WTC11 (cell line): Measurements from ENCODE around the gene EHBP1. TPM values are rescaled to one million over a fixed set of nuclear protein-coding genes. Genes with fewer than 3 reads are reported as not detected.

Experiments
- ATAC-seq: fragments of 200-7000 bp; cut with Tn5 transposase; 2 replicates; pipeline ENCODE4 v1.10.0; 2021; ENCODE audit warnings: mild to moderate bottlenecking, moderate library complexity
- CTCF ChIA-PET: fragments of 300-600 bp; sonication (Branson Sonifier 250); formaldehyde crosslinking; loops from one replicate; lab custom pipeline; 2021; ENCODE audit warnings: antibody characterized with exemption; lab: Charles Lee
- POLR2A ChIA-PET: fragments of 350-600 bp; sonication (Branson Sonifier 250); formaldehyde crosslinking; loops from one replicate; lab custom pipeline; 2021; ENCODE audit warnings: antibody characterized with exemption; lab: Charles Lee
- DNase-seq: peaks from one replicate; pipeline ENCODE4 v3.0.0; 2021; ENCODE audit warnings: low spot score
- H3K27ac Mint-ChIP-seq: 2 replicates; pipeline ENCODE4 v1.8.0; 2021; ENCODE audit warnings: mixed read lengths
- H3K27me3 Mint-ChIP-seq: 2 replicates; pipeline ENCODE4 v1.8.0; 2021; ENCODE audit warnings: low read depth, mild to moderate bottlenecking, moderate library complexity, mixed read lengths
- H3K36me3 Mint-ChIP-seq: 2 replicates; pipeline ENCODE4 v1.8.0; 2021; ENCODE audit warnings: mixed read lengths
- H3K4me1 Mint-ChIP-seq: 2 replicates; pipeline ENCODE4 v1.8.0; 2022; ENCODE audit warnings: mixed read lengths
- H3K4me3 Mint-ChIP-seq: 2 replicates; pipeline ENCODE4 v1.8.0; 2021; ENCODE audit warnings: mild to moderate bottlenecking, moderate library complexity, mixed read lengths
- H3K9me3 Mint-ChIP-seq: 2 replicates; pipeline ENCODE4 v1.8.0; 2021; ENCODE audit warnings: mixed read lengths
- AFF4 ChIP-seq: sonication (generic); formaldehyde crosslinking; IDR thresholded peaks from 2 replicates; pipeline ENCODE4 v1.8.1; 2023; ENCODE audit warnings: mild to moderate bottlenecking, missing genetic modification reagents, borderline replicate concordance
- ARID4B ChIP-seq: sonication (generic); formaldehyde crosslinking; IDR thresholded peaks from 2 replicates; pipeline ENCODE4 v1.8.0; 2023; ENCODE audit warnings: missing genetic modification reagents, mild to moderate bottlenecking, borderline replicate concordance
- ATF1 ChIP-seq: sonication (generic); formaldehyde crosslinking; IDR thresholded peaks from 2 replicates; pipeline ENCODE4 v1.8.1; 2023; ENCODE audit warnings: mild to moderate bottlenecking, moderate library complexity, missing genetic modification reagents
- CREM ChIP-seq: sonication (generic); formaldehyde crosslinking; IDR thresholded peaks from 2 replicates; pipeline ENCODE4 v1.8.1; 2022; ENCODE audit warnings: mild to moderate bottlenecking, missing genetic modification reagents, moderate library complexity
- FOXK1 ChIP-seq: sonication (generic); formaldehyde crosslinking; IDR thresholded peaks from 2 replicates; pipeline ENCODE4 v1.8.0; 2022; ENCODE audit warnings: mild to moderate bottlenecking, moderate library complexity, missing genetic modification reagents
- GTF2I ChIP-seq: fragments of 250-450 bp; sonication (Bioruptor Pico); conservative IDR thresholded peaks from 2 replicates; pipeline ENCODE4 v1.4.0; 2021; ENCODE audit warnings: mild to moderate bottlenecking
- JAZF1 ChIP-seq: fragments of 250-450 bp; sonication (Bioruptor Pico); IDR thresholded peaks from 2 replicates; pipeline ENCODE4 v1.9.0; 2021; ENCODE audit warnings: moderate library complexity, mild to moderate bottlenecking, inconsistent platforms
- JUN ChIP-seq: sonication (generic); formaldehyde crosslinking; IDR thresholded peaks from 2 replicates; pipeline ENCODE4 v1.8.0; 2023; ENCODE audit warnings: mild to moderate bottlenecking, missing genetic modification reagents
- OVOL2 ChIP-seq: fragments of 250-450 bp; sonication (Bioruptor Pico); IDR thresholded peaks from 2 replicates; pipeline ENCODE4 v1.9.0; 2021; ENCODE audit warnings: mild to moderate bottlenecking, borderline replicate concordance
- PRRX2 ChIP-seq: fragments of 250-450 bp; sonication (Bioruptor Pico); IDR thresholded peaks from 2 replicates; pipeline ENCODE4 v1.8.0; 2021; ENCODE audit warnings: mild to moderate bottlenecking
- SMAD4 ChIP-seq: sonication (generic); formaldehyde crosslinking; IDR thresholded peaks from 2 replicates; pipeline ENCODE4 v1.8.0; 2022; ENCODE audit warnings: mild to moderate bottlenecking, missing genetic modification reagents
- STAT6 ChIP-seq: sonication (generic); formaldehyde crosslinking; conservative IDR thresholded peaks from 2 replicates; pipeline ENCODE4 v1.8.1; 2023; ENCODE audit warnings: mild to moderate bottlenecking, low read depth, missing genetic modification reagents, moderate library complexity
- USF2 ChIP-seq: sonication (generic); formaldehyde crosslinking; IDR thresholded peaks from 2 replicates; pipeline ENCODE4 v1.8.1; 2023; ENCODE audit warnings: mild to moderate bottlenecking, missing genetic modification reagents, moderate library complexity
- ZNF138 ChIP-seq: sonication (generic); formaldehyde crosslinking; conservative IDR thresholded peaks from 2 replicates; pipeline ENCODE4 v1.8.1; 2022; ENCODE audit warnings: mild to moderate bottlenecking, moderate library complexity, missing genetic modification reagents
- ZNF263 ChIP-seq: sonication (generic); formaldehyde crosslinking; IDR thresholded peaks from 2 replicates; pipeline ENCODE4 v1.8.1; 2022; ENCODE audit warnings: low read depth, mild to moderate bottlenecking, moderate library complexity, missing genetic modification reagents
- ZNF396 ChIP-seq: fragments of 250-450 bp; sonication (Bioruptor Pico); IDR thresholded peaks from 2 replicates; pipeline ENCODE4 v1.8.0; 2021; ENCODE audit warnings: mild to moderate bottlenecking, moderate library complexity, borderline replicate concordance
- ZNF425 ChIP-seq: fragments of 250-450 bp; sonication (Bioruptor Pico); conservative IDR thresholded peaks from 2 replicates; pipeline ENCODE4 v1.9.0; 2021; ENCODE audit warnings: mild to moderate bottlenecking
- total RNA-seq: library from RNA; stranded (reverse); gene quantifications from 3 replicates; pipeline ENCODE4 v1.2.3, GENCODE V29; 2021

EHBP1 gene
- total RNA-seq, 1 experiment from 2014 or later: 36.4 TPM

- TF ChIP-seq STAT6: no peak
- no peak for TF ChIP-seq OVOL2
- no peak for TF ChIP-seq ZNF138 (CRISPR knock-in tag)
- no peak for TF ChIP-seq ZNF396 (CRISPR knock-in tag)
- no peak for TF ChIP-seq USF2 (CRISPR knock-in tag)
- no peak for TF ChIP-seq ARID4B (CRISPR knock-in tag)
- TF ChIP-seq GTF2I: no peak
- TF ChIP-seq, all 79 proteins: peak for 0
Observed at GRCh38 chr2:62883629-62884028, 178.1 kb downstream of the EHBP1 start (continued).

GRCh38 chr2:62884086-62884485 lies 178.6 kb downstream of the EHBP1 start:
- no peak for DNase-seq
- CTCF ChIA-PET: no interaction called here
- TF ChIP-seq ZNF263 (CRISPR knock-in tag) (no peak), JAZF1 (CRISPR knock-in tag) (no peak), ATF1 (CRISPR knock-in tag) (no peak), AFF4 (no peak), ZNF425 (no peak), JUN (CRISPR knock-in tag) (no peak), SMAD4 (CRISPR knock-in tag) (no peak), FOXK1 (CRISPR knock-in tag) (no peak), PRRX2 (CRISPR knock-in tag) (no peak), ARID4B (CRISPR knock-in tag) (no peak), CREM (no peak)

More at GRCh38 chr2:62884086-62884485, 178.6 kb downstream of the EHBP1 start:
- peaks cover 20% of the 10 kb centered on the region for H3K36me3 Mint-ChIP-seq
- H3K4me1 Mint-ChIP-seq: peaks cover 14% of the 10 kb centered on the region
- no peak overlapping the region for H3K27ac Mint-ChIP-seq
- POLR2A ChIA-PET: no interaction called here
- H3K9me3 Mint-ChIP-seq: peaks cover 18% of the 10 kb centered on the region
- H3K4me3 Mint-ChIP-seq: no peak overlapping the region
- H3K27me3 Mint-ChIP-seq: no peaks in the 10 kb centered on the region
- no peak for ATAC-seq
